ENCODE results near the gene NINL.

Gene NINL

GRCh38 chr20:25490656-25491445 is 94.5 kb downstream of the NINL start:
- no peaks in the 10 kb centered on the region for H3K9me3 ChIP-seq (ENCODE audit: severe bottlenecking)
- H3K27me3 ChIP-seq (ENCODE audit: insufficient read depth, low read depth, severe bottlenecking) = no peaks in the 10 kb centered on the region
- H3K4me3 ChIP-seq (ENCODE audit: low read depth, low read length) = no peak overlapping the region
- TF ChIP-seq, protein P1, sequence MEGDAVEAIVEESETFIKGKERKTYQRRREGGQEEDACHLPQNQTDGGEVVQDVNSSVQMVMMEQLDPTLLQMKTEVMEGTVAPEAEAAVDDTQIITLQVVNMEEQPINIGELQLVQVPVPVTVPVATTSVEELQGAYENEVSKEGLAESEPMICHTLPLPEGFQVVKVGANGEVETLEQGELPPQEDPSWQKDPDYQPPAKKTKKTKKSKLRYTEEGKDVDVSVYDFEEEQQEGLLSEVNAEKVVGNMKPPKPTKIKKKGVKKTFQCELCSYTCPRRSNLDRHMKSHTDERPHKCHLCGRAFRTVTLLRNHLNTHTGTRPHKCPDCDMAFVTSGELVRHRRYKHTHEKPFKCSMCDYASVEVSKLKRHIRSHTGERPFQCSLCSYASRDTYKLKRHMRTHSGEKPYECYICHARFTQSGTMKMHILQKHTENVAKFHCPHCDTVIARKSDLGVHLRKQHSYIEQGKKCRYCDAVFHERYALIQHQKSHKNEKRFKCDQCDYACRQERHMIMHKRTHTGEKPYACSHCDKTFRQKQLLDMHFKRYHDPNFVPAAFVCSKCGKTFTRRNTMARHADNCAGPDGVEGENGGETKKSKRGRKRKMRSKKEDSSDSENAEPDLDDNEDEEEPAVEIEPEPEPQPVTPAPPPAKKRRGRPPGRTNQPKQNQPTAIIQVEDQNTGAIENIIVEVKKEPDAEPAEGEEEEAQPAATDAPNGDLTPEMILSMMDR (IDR thresholded peaks at IDR 0.05; ENCODE audit: low read depth, low read length) = no peak
- no peak overlapping the region for H3K27ac ChIP-seq
- H3K36me3 ChIP-seq = peaks cover 41% of the 10 kb centered on the region
- DNase-seq = no peak

DNA sequence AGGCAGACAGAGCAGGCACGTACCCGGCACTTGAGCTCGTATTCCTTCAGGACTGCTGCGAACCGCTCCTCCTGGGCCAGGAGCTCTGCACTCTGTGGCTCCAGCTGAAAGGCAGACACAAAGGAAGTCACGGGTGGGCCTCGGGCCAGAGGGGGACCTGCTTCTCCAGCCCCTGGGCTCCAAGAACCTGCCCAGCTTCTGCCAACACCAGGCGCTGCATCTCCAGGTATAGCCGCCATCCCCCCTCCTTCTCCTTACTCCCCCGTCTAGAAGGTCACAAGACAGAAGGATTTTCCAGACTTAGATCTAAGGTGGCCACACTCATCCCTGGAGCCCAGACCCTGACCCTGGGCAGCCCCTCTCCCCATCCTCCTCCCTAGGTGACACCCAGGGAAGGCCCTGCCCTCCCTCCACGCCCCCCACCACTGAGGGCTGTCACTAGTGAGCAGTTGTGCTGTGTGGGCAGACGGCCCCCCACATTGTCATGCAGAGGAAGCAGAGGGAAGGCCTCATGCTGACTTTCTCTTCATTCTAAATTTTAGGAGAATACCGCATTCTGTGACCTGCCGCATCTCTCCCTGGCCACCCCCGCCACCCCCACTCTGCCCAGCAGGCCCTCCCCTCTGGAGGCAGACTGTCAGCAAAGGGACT is 96.0 kb downstream of the NINL start:
- no peaks in the 10 kb centered on the region for H3K27me3 ChIP-seq (ENCODE audit: insufficient read depth, low read depth, severe bottlenecking)
- H3K9me3 ChIP-seq (ENCODE audit: severe bottlenecking) = no peaks in the 10 kb centered on the region
- peaks cover 41% of the 10 kb centered on the region for H3K36me3 ChIP-seq
- no peak for DNase-seq
- no peak overlapping the region for H3K4me3 ChIP-seq (ENCODE audit: low read depth, low read length)
- H3K27ac ChIP-seq = no peak overlapping the region
- TF ChIP-seq, protein P1 (IDR thresholded peaks at IDR 0.05; ENCODE audit: low read depth, low read length) = no peak

DNA sequence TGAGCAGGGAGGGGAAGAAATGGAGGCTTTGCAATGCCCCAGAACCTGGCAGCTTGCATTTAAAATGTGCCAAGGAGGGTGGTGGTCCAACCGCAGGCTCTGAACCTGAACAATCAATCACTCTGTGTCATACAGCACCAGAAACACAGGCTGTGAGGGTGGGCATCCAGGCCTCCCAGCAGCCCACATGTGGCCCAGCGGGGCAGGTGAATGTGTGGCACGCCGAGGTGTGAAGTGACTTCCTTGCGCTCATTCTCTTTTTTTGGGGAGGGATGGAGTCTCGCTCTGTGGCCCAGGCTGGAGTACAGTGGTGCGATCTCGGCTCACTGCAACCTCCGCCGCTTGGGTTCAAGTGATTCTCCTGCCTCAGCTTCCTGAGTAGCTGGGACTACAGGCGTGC is 97.4 kb downstream of the NINL start:
- Histone ChIP-seq H3K36me3 (peaks cover 50% of the 10 kb centered on the region), H3K27me3 (ENCODE audit: insufficient read depth, low read depth, severe bottlenecking) (no peaks in the 10 kb centered on the region), H3K9me3 (ENCODE audit: severe bottlenecking) (no peaks in the 10 kb centered on the region), H3K27ac (no peak overlapping the region), H3K4me3 (ENCODE audit: low read depth, low read length) (no peak overlapping the region)
- no peak for DNase-seq
- TF ChIP-seq, protein P1 (IDR thresholded peaks at IDR 0.05; ENCODE audit: low read depth, low read length) = no peak

- Histone ChIP-seq H3K27ac (no peak overlapping the region), H3K27me3 (ENCODE audit: insufficient read depth, low read depth, severe bottlenecking) (no peaks in the 10 kb centered on the region), H3K36me3 (peaks cover 55% of the 10 kb centered on the region), H3K9me3 (ENCODE audit: severe bottlenecking) (no peaks in the 10 kb centered on the region), H3K4me3 (ENCODE audit: low read depth, low read length) (no peak overlapping the region)
- TF ChIP-seq, protein P1 (IDR thresholded peaks at IDR 0.05; ENCODE audit: low read depth, low read length) = no peak
- no peak for DNase-seq
These were observed 98.0 kb downstream of the NINL start for GRCh38 chr20:25487306-25487705.

- TF ChIP-seq, protein P1 (IDR thresholded peaks at IDR 0.05; ENCODE audit: low read depth, low read length) = peak; percentile 8; the same call in 1 of the 2 replicates
- no peaks in the 10 kb centered on the region for H3K9me3 ChIP-seq (ENCODE audit: severe bottlenecking)
- no peaks in the 10 kb centered on the region for H3K27me3 ChIP-seq (ENCODE audit: insufficient read depth, low read depth, severe bottlenecking)
- peak overlapping the region; percentile 30 for H3K27ac ChIP-seq
- H3K36me3 ChIP-seq = peaks cover 62% of the 10 kb centered on the region
- peak; percentile 68 for DNase-seq
- H3K4me3 ChIP-seq (ENCODE audit: low read depth, low read length) = no peak overlapping the region
These were observed 99.0 kb downstream of the NINL start for GRCh38 chr20:25486377-25486776.

Data from WERI-Rb-1 (cell line).